ENCODE data around the gene DCHS1.

Gene DCHS1

DNA sequence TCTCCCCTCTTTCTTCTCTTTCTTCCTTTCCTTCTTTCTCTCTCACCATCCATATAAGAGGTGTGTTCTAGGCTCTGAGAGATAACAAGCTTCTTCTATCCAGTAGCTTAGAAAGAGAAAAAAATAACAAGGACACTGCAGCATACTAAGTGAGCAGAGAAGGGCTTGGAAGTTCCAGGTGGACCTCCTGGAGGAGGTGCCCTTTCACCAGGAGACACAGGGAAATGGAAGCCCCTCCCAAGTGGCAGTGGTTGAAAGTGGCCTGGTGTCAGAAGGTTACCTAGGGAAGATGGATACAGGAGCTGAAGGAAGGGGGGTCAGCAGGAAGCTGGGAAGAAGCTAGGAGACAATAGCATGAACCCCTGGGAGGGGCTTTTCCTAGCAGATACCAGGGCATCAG is 5.5 kb downstream of the DCHS1 start:
- in situ Hi-C loops (cut with MboI; ENCODE audit: low sequenced_read_pairs, unreplicated experiment) = no loop called here
- TF ChIP-seq, protein P1, sequence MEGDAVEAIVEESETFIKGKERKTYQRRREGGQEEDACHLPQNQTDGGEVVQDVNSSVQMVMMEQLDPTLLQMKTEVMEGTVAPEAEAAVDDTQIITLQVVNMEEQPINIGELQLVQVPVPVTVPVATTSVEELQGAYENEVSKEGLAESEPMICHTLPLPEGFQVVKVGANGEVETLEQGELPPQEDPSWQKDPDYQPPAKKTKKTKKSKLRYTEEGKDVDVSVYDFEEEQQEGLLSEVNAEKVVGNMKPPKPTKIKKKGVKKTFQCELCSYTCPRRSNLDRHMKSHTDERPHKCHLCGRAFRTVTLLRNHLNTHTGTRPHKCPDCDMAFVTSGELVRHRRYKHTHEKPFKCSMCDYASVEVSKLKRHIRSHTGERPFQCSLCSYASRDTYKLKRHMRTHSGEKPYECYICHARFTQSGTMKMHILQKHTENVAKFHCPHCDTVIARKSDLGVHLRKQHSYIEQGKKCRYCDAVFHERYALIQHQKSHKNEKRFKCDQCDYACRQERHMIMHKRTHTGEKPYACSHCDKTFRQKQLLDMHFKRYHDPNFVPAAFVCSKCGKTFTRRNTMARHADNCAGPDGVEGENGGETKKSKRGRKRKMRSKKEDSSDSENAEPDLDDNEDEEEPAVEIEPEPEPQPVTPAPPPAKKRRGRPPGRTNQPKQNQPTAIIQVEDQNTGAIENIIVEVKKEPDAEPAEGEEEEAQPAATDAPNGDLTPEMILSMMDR (IDR thresholded peaks at IDR 0.05; ENCODE audit: borderline replicate concordance, control extremely low read depth, extremely low read depth, insufficient read depth, missing control alignments) = no peak
- DNase-seq (ENCODE audit: low spot score) = no peak

DNA sequence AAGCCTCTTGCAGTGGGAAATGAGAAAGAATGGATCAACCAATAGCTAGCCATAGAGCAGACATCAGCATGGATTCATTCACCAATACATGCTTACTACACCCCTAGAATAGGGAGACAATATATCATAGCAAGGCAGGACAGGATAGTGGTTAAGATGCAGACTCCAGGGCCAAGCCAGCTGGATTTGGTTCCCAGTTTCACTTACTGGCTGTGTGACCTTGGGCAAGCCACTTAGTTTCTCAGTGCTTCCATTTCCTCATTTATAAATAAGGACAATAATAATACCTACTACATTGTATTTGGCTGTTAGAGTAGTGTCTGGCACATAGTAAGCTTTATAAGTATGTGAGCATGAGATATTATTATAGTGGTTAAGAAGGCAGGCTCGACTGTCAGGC is 7.1 kb downstream of the DCHS1 start:
- in situ Hi-C loops (cut with MboI; ENCODE audit: low sequenced_read_pairs, unreplicated experiment) = no loop called here
- no peak for DNase-seq (ENCODE audit: low spot score)
- TF ChIP-seq, protein P1 (IDR thresholded peaks at IDR 0.05; ENCODE audit: borderline replicate concordance, control extremely low read depth, extremely low read depth, insufficient read depth, missing control alignments) = no peak

DNA sequence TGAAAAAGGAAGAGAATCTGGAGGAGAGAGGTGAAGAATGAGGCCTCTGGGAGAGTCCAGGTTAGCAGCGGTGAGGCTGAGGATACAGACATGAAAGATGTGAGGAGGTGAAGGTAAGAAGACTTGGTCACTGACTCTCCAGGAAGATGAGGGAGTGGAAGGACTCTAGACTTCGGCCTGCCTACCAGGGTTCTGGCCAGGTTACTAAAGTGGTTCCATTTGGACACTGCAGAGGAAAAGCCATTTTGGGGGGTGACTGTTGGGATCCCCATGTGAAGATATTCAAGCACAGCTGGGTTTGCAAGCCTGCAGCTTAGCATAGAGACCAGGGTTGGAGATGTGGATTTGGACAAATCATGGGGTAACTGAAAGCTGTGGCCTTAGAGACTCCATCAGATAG is 7.8 kb downstream of the DCHS1 start:
- TF ChIP-seq, protein P1 (IDR thresholded peaks at IDR 0.05; ENCODE audit: borderline replicate concordance, control extremely low read depth, extremely low read depth, insufficient read depth, missing control alignments) = no peak

DNA sequence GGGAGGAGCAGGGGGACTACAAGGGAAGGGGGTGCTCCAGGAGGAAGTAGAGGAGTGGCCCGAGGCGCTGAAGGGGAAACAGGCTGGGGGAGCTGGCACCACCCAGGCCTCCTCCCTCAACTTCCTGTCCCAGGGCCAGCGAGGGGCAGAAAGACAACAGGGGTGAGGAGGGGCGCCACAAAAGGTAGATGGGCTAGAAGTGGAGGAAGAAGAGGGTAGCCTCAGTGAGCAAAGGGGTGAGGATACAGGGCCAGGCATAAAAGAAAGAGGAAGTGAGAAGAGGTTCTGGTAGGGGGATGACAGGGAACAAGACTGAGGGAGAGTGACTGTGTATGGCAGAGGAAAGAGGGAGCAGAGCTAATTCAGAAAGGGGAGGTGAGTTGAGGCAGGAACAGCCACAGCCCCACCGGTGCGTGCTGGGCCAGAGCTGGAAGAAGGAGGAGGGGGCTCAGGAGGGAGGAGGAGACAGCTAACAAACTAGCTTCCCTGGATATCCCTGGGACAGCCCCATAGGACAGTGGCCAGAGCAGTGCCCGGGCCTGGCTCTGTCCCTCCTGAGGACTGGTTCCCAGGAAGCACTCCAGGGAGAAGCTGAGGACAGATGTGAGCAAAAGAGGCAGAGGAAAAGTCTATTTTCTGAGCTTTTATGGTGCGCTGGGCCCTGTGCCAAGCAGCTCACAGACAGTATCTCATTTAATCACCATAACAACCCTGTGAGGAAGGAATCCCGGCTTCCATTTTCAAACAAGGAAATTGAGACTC is 8.5 kb downstream of the DCHS1 start:
- in situ Hi-C loops (cut with MboI; ENCODE audit: low sequenced_read_pairs, unreplicated experiment) = no loop called here
- TF ChIP-seq, protein P1 (IDR thresholded peaks at IDR 0.05; ENCODE audit: borderline replicate concordance, control extremely low read depth, extremely low read depth, insufficient read depth, missing control alignments) = no peak
- DNase-seq (ENCODE audit: low spot score) = peak; percentile 78

More for the DNA sequence above, 7.8 kb downstream of the DCHS1 start:
- in situ Hi-C loops (cut with MboI; ENCODE audit: low sequenced_read_pairs, unreplicated experiment) = no loop called here
- no peak for DNase-seq (ENCODE audit: low spot score)

DNA sequence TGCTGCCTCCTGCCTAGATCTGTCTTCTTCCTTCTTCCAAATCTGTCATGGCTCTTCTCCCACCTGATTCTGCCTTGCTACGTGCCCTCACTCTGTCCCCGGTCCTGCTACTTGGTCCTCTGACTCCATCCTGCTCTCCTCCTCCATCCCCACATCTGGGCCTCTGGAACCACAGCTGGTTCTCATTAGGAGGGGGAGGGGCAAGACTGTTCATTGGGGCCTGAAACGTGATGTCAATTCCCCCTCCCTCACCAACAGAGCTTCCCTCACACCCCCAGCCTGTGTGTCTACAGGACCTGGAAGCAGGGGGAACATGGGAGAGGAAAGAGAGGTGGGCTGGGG is 9.1 kb downstream of the DCHS1 start:
- in situ Hi-C loops (cut with MboI; ENCODE audit: low sequenced_read_pairs, unreplicated experiment) = no loop called here
- no peak for DNase-seq (ENCODE audit: low spot score)
- TF ChIP-seq, protein P1 (IDR thresholded peaks at IDR 0.05; ENCODE audit: borderline replicate concordance, control extremely low read depth, extremely low read depth, insufficient read depth, missing control alignments) = no peak

DNA sequence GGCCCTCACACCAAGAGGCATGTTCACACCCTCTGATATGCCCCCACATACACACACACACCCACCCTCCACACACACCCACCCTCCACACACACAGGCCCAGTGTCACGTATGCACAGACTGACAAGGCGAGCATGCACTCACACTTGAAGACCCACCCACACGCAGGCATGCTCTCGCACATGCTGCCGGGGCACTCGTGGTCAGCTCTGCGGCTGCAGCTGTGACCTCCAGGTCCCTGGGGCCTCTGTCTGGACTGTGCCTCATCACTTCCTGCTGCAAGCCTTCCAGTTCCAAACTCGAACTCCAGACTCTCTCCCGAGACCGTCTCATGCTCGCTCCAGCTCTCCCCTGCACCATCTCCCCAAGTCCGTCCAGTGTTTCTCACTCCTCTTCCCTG is 9.5 kb downstream of the DCHS1 start:
- in situ Hi-C loops (cut with MboI; ENCODE audit: low sequenced_read_pairs, unreplicated experiment) = no loop called here
- TF ChIP-seq, protein P1 (IDR thresholded peaks at IDR 0.05; ENCODE audit: borderline replicate concordance, control extremely low read depth, extremely low read depth, insufficient read depth, missing control alignments) = no peak
- no peak for DNase-seq (ENCODE audit: low spot score)
